Hepatocyte (in vitro differentiated cells): ENCODE results near the gene MEAK7. TPM values are rescaled to one million over a fixed set of nuclear protein-coding genes. Genes with fewer than 3 reads are reported as not detected.

ENCODE experiments used
- DNase-seq: peaks from one replicate; pipeline ENCODE4 v3.0.0-alpha.2; 2016; ENCODE audit warnings: low spot score
- H2AFZ ChIP-seq: fragments of 200-600 bp; sonication (generic); 2 replicates; pipeline ENCODE4 v1.6.0; 2016; ENCODE audit warnings: antibody characterized with exemption, mild to moderate bottlenecking
- H3K27ac ChIP-seq: fragments of 200-600 bp; sonication (generic); 2 replicates; pipeline ENCODE4 v1.5.1; 2016; ENCODE audit warnings: mild to moderate bottlenecking
- H3K27me3 ChIP-seq: fragments of 200-600 bp; sonication (generic); 2 replicates; pipeline ENCODE4 v1.6.1; 2016
- H3K36me3 ChIP-seq: fragments of 200-600 bp; sonication (generic); replicated peaks from 2 replicates; pipeline ENCODE4 v1.5.1; 2016; ENCODE audit warnings: low read depth; ENCODE audit not compliant: insufficient read depth
- H3K4me1 ChIP-seq: fragments of 200-600 bp; sonication (generic); 2 replicates; pipeline ENCODE4 v1.5.1; 2016; ENCODE audit warnings: mild to moderate bottlenecking, moderate library complexity; ENCODE audit not compliant: insufficient read depth
- H3K4me2 ChIP-seq: fragments of 200-600 bp; sonication (generic); 2 replicates; pipeline ENCODE4 v1.6.0; 2016
- H3K4me3 ChIP-seq: fragments of 200-600 bp; sonication (generic); 2 replicates; pipeline ENCODE4 v1.5.1; 2016; ENCODE audit warnings: mild to moderate bottlenecking
- H3K79me2 ChIP-seq: fragments of 200-600 bp; sonication (generic); 2 replicates; pipeline ENCODE4 v1.6.0; 2017; ENCODE audit warnings: mild to moderate bottlenecking
- H3K9me2 ChIP-seq: fragments of 200-600 bp; sonication (generic); replicated peaks from 2 replicates; pipeline ENCODE4 v1.6.0; 2017; ENCODE audit warnings: mild to moderate bottlenecking; ENCODE audit not compliant: insufficient read depth
- H3K9me3 ChIP-seq: fragments of 200-600 bp; sonication (generic); 2 replicates; pipeline ENCODE4 v1.5.1; 2016; ENCODE audit warnings: low read depth, mild to moderate bottlenecking
- H4K20me1 ChIP-seq: fragments of 200-600 bp; sonication (generic); 2 replicates; pipeline ENCODE4 v1.6.0; 2016; ENCODE audit warnings: mild to moderate bottlenecking; ENCODE audit not compliant: insufficient read depth, poor library complexity, severe bottlenecking
- EZH2 ChIP-seq: fragments of 200-600 bp; sonication (generic); IDR thresholded peaks from 2 replicates; pipeline ENCODE4 v1.6.1; 2016; ENCODE audit warnings: antibody characterized with exemption, mild to moderate bottlenecking, borderline replicate concordance
- EZH2phosphoT487 ChIP-seq: fragments of 200-600 bp; sonication (generic); IDR thresholded peaks from one replicate; pipeline ENCODE4 v1.6.1; 2018; ENCODE audit warnings: antibody characterized with exemption, mild to moderate bottlenecking, low read depth, moderate library complexity; ENCODE audit not compliant: unreplicated experiment, severe bottlenecking
- WGBS: methylation state at CpG from one replicate; pipeline ENCODE4 v1.1.6; 2016; ENCODE audit warnings: low lambda C conversion rate; ENCODE audit errors: missing lambda C conversion rate; 5-methylcytosine and 5-hydroxymethylcytosine counted together
- polyA plus RNA-seq: library from polyadenylated mRNA; unstranded; fragments of >200 nt; fragmentation: Nextera tagmentation; extraction: Ambion mirVana; gene quantifications from 2 replicates; pipeline ENCODE4 v1.2.1, GENCODE V29; 2016
- total RNA-seq: library from RNA; depleted of rRNA; stranded (reverse); fragments of >200 nt; gene quantifications from 2 replicates; pipeline ENCODE4 v1.2.3, GENCODE V29; 2014
- TF ChIP-seq, protein P1 (sequence below): fragments of 200-600 bp; sonication (generic); IDR thresholded peaks from 2 replicates; pipeline ENCODE4 v1.5.1; 2016; ENCODE audit warnings: antibody characterized with exemption, mild to moderate bottlenecking; ENCODE audit not compliant: poor library complexity

The MEAK7 gene
- total and polyA plus RNA-seq, 2 experiments from 2014 or later, result 21.6 to 29.7 TPM

DNA sequence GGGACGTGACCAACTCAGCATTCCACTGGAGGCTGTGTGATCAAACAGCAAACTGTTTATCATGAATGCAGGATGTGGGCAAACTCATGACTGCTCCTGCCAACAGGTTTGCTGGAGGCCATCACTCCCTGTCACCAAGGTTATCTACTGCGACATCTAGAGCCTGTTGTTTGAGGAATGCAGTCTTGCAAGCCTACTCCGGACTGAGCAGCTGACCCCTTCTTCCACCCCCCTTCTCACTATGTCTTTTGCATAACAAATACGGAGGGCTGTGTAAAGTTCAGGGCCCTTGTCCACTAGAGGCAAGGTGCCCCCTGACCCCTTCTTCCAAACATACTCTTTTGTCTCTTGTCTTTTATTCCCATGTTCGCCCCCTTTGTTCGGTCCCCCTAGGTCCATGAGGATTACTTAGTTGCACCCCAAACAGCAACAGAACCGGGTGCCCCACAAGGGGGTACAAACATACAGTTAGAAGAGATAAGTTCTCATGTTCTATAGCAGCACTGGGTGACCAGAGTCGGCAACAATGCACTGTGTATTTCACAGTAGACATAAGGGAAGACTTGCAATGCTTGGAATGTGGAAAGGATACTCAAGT lies 28.7 kb downstream of the MEAK7 start:
- TF ChIP-seq, protein P1, sequence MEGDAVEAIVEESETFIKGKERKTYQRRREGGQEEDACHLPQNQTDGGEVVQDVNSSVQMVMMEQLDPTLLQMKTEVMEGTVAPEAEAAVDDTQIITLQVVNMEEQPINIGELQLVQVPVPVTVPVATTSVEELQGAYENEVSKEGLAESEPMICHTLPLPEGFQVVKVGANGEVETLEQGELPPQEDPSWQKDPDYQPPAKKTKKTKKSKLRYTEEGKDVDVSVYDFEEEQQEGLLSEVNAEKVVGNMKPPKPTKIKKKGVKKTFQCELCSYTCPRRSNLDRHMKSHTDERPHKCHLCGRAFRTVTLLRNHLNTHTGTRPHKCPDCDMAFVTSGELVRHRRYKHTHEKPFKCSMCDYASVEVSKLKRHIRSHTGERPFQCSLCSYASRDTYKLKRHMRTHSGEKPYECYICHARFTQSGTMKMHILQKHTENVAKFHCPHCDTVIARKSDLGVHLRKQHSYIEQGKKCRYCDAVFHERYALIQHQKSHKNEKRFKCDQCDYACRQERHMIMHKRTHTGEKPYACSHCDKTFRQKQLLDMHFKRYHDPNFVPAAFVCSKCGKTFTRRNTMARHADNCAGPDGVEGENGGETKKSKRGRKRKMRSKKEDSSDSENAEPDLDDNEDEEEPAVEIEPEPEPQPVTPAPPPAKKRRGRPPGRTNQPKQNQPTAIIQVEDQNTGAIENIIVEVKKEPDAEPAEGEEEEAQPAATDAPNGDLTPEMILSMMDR, result no peak
- no peak for TF ChIP-seq EZH2phosphoT487
- no peak for TF ChIP-seq EZH2
- Histone ChIP-seq H4K20me1 (no peaks in the 10 kb centered on the region), H3K27ac (no peak overlapping the region), H3K79me2 (no peaks in the 10 kb centered on the region), H3K4me2 (no peak overlapping the region), H3K4me3 (no peak overlapping the region), H3K36me3 (no peaks in the 10 kb centered on the region), H3K4me1 (no peaks in the 10 kb centered on the region), H3K9me3 (no peaks in the 10 kb centered on the region), H3K27me3 (no peaks in the 10 kb centered on the region), H3K9me2 (no peaks in the 10 kb centered on the region), H2AFZ (no peak overlapping the region)
- no peak for DNase-seq
- 68% methylated on average over 8 of the region's 8 CpGs for WGBS

GRCh38 chr16:84471966-84472365 lies 32.5 kb downstream of the MEAK7 start:
- Histone ChIP-seq H3K27ac (no peak overlapping the region), H3K27me3 (no peaks in the 10 kb centered on the region), H3K9me2 (no peaks in the 10 kb centered on the region), H3K4me1 (no peaks in the 10 kb centered on the region), H3K4me3 (no peak overlapping the region), H4K20me1 (no peaks in the 10 kb centered on the region), H3K79me2 (no peaks in the 10 kb centered on the region), H3K9me3 (no peaks in the 10 kb centered on the region), H3K36me3 (no peaks in the 10 kb centered on the region), H3K4me2 (no peak overlapping the region), H2AFZ (no peak overlapping the region)
- 95% methylated on average over 4 of the region's 4 CpGs for WGBS
- TF ChIP-seq EZH2 (no peak), EZH2phosphoT487 (no peak)
- no peak for DNase-seq

GRCh38 chr16:84471316-84471715 lies 33.1 kb downstream of the MEAK7 start:
- TF ChIP-seq EZH2 (no peak), EZH2phosphoT487 (no peak)
- TF ChIP-seq, protein P1, result no peak
- Histone ChIP-seq H3K79me2 (no peaks in the 10 kb centered on the region), H3K36me3 (no peaks in the 10 kb centered on the region), H2AFZ (no peak overlapping the region), H3K27me3 (no peaks in the 10 kb centered on the region), H3K4me2 (no peak overlapping the region), H3K4me1 (no peaks in the 10 kb centered on the region), H4K20me1 (no peaks in the 10 kb centered on the region), H3K9me3 (no peaks in the 10 kb centered on the region), H3K9me2 (no peaks in the 10 kb centered on the region), H3K4me3 (no peak overlapping the region), H3K27ac (no peak overlapping the region)
- 94% methylated on average over 7 of the region's 7 CpGs for WGBS
- DNase-seq, result no peak

DNA sequence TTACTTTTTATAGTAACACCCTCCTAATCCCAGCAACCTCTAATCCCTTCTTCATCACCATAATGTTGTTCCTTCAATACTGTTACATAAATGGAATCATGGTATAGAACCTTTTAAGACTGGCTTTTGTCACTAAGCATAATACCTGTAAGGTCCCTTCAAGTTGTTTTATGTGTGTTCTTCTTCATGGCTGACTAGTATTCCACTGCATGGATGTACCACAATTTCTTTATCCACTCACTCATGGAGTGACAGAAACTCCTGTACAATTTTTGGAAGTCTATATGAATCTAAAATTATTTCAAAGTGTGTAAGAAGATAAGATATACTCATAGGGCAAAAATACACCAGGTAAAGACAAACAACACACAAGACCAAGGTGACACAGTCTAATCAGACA lies 36.8 kb downstream of the MEAK7 start:
- H3K9me2 ChIP-seq, result no peaks in the 10 kb centered on the region
- no peak overlapping the region for H3K27ac ChIP-seq
- H3K9me3 ChIP-seq, result no peaks in the 10 kb centered on the region
- no peaks in the 10 kb centered on the region for H3K27me3 ChIP-seq
- TF ChIP-seq EZH2 (no peak), EZH2phosphoT487 (no peak)
- TF ChIP-seq, protein P1, result no peak
- DNase-seq, result no peak
- no peak overlapping the region for H2AFZ ChIP-seq
- H3K4me3 ChIP-seq, result no peak overlapping the region
- H3K4me1 ChIP-seq, result no peaks in the 10 kb centered on the region
- no peaks in the 10 kb centered on the region for H3K36me3 ChIP-seq
- H4K20me1 ChIP-seq, result no peaks in the 10 kb centered on the region
- no peaks in the 10 kb centered on the region for H3K79me2 ChIP-seq
- H3K4me2 ChIP-seq, result no peak overlapping the region
